Effector memory CD8-positive, alpha-beta T cell (primary cell): Measurements from ENCODE around the gene IL1RAPL1.

ENCODE experiments used
- ATAC-seq: fragments of 150-1000 bp; cut with Tn5 transposase; replicated peaks from 2 replicates; pipeline ENCODE4 v1.10.0; 2021; ENCODE audit warnings: mild to moderate bottlenecking, moderate library complexity
- DNase-seq, 3 experiments: peaks; one replicate each; pipeline ENCODE4 v3.0.0; 2021
- H3K27ac Mint-ChIP-seq, 2 donors: one replicate each; pipeline ENCODE4 v1.8.0; 2022; ENCODE audit warnings: mild to moderate bottlenecking in 2 of 2, mixed read lengths in 2 of 2, moderate library complexity in 2 of 2
- H3K27me3 Mint-ChIP-seq, 2 donors: one replicate each; pipeline ENCODE4 v1.8.0; 2022; ENCODE audit warnings: mixed read lengths in 2 of 2
- H3K36me3 Mint-ChIP-seq: one replicate; pipeline ENCODE4 v1.8.0; 2022; ENCODE audit warnings: mild to moderate bottlenecking, moderate library complexity, mixed read lengths; ENCODE audit not compliant: insufficient read depth
- H3K4me1 Mint-ChIP-seq, 2 donors: one replicate each; pipeline ENCODE4 v1.8.0; 2022; ENCODE audit warnings: low read depth in 2 of 2, mixed read lengths in 2 of 2
- H3K4me3 Mint-ChIP-seq, 2 donors: one replicate each; pipeline ENCODE4 v1.8.0; 2022; ENCODE audit warnings: mild to moderate bottlenecking in 2 of 2, mixed read lengths in 2 of 2, moderate library complexity in 2 of 2
- H3K9me3 Mint-ChIP-seq, 2 donors: one replicate each; pipeline ENCODE4 v1.8.0; 2022; ENCODE audit warnings: mixed read lengths in 2 of 2

The IL1RAPL1 gene

DNA sequence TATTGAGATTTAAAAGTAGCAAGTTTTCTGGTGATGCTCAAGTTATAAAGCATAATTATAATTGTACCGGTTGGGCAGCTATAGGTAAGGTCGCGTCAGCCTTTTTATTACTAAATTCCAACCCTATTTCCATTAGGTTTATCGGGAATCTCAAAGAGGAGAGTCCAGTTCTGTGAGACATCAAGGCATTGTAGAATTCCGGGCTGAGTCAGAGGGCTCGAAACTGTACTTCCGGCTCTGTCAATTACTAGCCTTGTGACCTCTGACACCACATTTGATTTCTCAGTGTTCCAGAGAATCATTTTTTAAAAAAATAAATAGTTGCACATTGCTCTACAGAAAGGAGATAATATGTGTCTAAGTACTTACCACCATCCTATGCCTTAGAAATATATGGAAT lies 4.3 kb downstream of the IL1RAPL1 start:
- DNase-seq (no peak), ATAC-seq (no peak)
- no peaks in the 10 kb centered on the region for H3K4me1 Mint-ChIP-seq
- no peak overlapping the region for H3K4me3 Mint-ChIP-seq
- H3K27ac Mint-ChIP-seq = no peak overlapping the region
- no peaks in the 10 kb centered on the region for H3K36me3 Mint-ChIP-seq
- H3K9me3 Mint-ChIP-seq = peaks cover 0 to 2% of the 10 kb centered on the region in 2 donors
- no peaks in the 10 kb centered on the region for H3K27me3 Mint-ChIP-seq

DNA sequence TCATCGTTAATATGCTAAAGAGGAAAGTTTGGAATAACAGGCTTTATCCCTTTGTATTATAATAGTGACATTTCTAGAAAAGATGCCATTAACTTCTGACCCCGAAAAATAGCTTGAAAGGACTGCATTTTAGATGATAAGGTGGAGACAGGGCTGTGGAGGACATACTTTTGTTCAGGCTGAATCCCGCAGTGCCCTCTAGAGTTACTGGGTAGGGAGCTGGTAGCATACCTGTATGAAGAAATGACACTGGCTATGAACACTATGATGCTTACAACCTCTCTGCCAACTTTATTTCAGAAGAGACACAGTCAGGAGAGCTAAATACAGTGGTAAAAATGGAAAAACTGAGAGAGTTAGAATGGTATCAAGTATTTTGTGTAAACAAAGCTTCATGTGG lies 8.1 kb downstream of the IL1RAPL1 start:
- Mint-ChIP-seq H3K27ac (no peak overlapping the region), H3K4me1 (no peaks in the 10 kb centered on the region), H3K9me3 (peaks cover 0 to 2% of the 10 kb centered on the region in 2 donors), H3K27me3 (no peaks in the 10 kb centered on the region), H3K4me3 (no peak overlapping the region), H3K36me3 (no peaks in the 10 kb centered on the region)
- no peak for DNase-seq
- no peak for ATAC-seq

DNA sequence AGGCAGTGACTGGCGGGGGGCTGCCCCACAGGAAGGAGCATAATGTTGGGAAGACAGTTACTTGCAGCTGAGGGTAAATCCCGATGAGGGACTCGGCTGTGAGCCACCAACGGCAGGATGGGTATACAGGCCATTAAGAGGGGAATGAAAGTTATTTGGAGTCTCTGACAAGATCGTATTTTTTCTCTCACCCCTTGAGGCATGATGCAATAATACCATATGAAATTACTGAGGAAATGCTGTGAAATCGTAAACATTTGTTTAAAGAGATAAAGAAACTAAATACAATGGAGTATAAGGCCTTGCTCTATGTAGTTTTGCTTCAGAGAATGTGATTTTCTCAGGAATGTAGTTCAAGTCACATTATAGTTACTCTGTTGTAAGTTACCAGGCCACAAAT lies 12.7 kb downstream of the IL1RAPL1 start:
- Mint-ChIP-seq H3K4me1 (no peaks in the 10 kb centered on the region), H3K27me3 (no peaks in the 10 kb centered on the region), H3K4me3 (no peak overlapping the region), H3K9me3 (peaks cover 0 to 2% of the 10 kb centered on the region in 2 donors), H3K36me3 (no peaks in the 10 kb centered on the region), H3K27ac (no peak overlapping the region)
- DNase-seq (no peak), ATAC-seq (no peak)

DNA sequence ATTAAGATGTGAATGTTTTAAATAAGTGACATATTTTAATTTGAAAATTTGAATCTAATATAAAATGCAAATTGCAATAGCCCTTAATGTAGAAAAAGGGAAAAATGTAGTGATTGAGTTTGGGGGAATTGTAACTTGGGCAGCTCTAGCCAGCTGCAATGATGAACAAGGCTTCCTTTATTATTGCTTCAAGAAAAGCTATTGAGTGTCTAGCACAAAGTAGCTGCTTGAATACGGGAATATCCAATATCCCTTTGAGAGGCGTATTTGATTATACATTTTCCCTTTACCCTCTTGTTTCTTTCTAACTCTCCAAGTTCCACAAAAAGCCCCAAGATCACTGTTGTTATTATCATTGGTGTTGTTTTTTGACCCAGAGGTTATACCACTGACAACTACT lies 21.8 kb downstream of the IL1RAPL1 start:
- DNase-seq (no peak), ATAC-seq (no peak)
- H3K4me3 Mint-ChIP-seq = no peak overlapping the region
- no peak overlapping the region for H3K27ac Mint-ChIP-seq
- peaks cover 5 to 12% of the 10 kb centered on the region in 2 donors for H3K9me3 Mint-ChIP-seq
- H3K36me3 Mint-ChIP-seq = no peaks in the 10 kb centered on the region
- H3K27me3 Mint-ChIP-seq = no peaks in the 10 kb centered on the region
- no peaks in the 10 kb centered on the region for H3K4me1 Mint-ChIP-seq

DNA sequence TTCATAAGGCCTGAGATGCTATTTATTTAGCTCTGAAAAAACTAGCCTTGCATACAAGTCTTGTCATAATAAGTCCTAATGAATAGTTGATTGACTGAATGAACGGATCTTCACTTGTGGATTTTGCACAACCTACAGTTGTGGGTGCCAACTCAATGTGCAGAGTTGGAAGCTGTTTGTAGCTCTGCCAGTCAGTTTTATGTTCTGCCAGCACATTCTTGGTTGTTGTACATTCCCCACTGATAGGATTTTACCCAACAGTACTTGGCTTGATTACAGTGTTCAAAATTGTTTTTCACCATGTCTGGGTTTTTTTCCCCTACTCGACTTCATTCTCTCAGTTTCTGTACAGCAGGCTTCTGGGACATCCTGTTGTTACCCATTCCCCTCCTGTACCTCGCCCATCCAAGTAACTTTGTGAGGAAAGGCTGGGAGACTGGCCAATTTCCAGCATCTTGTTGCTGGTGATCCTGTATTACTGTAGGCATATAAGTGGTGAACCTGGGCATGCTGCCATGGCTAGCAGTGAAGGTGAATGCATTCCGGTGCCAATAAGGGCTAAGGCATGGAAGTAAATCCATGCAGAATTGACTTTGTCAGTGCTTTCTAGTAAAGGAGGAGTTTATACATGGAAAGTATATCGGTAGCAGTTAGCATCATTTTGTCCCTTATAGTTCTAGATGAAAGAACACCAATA lies 22.8 kb downstream of the IL1RAPL1 start:
- ATAC-seq = no peak
- Mint-ChIP-seq H3K27me3 (no peaks in the 10 kb centered on the region), H3K4me1 (no peaks in the 10 kb centered on the region), H3K27ac (no peak overlapping the region), H3K9me3 (peaks cover 5 to 10% of the 10 kb centered on the region in 2 donors), H3K36me3 (no peaks in the 10 kb centered on the region), H3K4me3 (no peak overlapping the region)
- no peak for DNase-seq

DNA sequence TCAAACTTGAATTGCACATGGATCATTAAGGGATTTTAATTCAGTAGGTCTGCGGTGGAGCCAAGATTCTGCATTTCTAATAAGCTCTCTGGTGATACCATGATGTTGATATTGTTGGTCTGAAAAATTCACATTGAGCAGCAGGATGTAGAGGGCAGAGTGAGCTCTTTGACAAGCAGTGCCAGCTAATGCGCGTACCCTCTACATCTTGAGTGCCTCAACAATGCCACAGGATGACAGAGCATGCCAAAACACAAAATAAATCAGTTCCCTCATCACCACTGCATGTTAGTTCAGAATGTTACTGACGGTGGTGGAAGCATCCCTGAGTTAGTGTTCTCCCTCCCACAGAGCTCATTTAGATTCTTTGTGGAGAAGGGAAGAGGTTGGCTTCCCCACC lies 23.5 kb downstream of the IL1RAPL1 start:
- Mint-ChIP-seq H3K27ac (no peak overlapping the region), H3K4me1 (no peaks in the 10 kb centered on the region), H3K36me3 (no peaks in the 10 kb centered on the region), H3K9me3 (peaks cover under 1 to 3% of the 10 kb centered on the region in 2 donors), H3K27me3 (no peaks in the 10 kb centered on the region), H3K4me3 (no peak overlapping the region)
- DNase-seq (no peak), ATAC-seq (no peak)

GRCh38 chrX:28613558-28613957 lies 26.3 kb downstream of the IL1RAPL1 start:
- Mint-ChIP-seq H3K4me3 (no peak overlapping the region), H3K27ac (no peak overlapping the region), H3K9me3 (no peaks in the 10 kb centered on the region), H3K36me3 (no peaks in the 10 kb centered on the region), H3K4me1 (no peaks in the 10 kb centered on the region), H3K27me3 (no peaks in the 10 kb centered on the region)
- no peak for DNase-seq
- no peak for ATAC-seq

DNA sequence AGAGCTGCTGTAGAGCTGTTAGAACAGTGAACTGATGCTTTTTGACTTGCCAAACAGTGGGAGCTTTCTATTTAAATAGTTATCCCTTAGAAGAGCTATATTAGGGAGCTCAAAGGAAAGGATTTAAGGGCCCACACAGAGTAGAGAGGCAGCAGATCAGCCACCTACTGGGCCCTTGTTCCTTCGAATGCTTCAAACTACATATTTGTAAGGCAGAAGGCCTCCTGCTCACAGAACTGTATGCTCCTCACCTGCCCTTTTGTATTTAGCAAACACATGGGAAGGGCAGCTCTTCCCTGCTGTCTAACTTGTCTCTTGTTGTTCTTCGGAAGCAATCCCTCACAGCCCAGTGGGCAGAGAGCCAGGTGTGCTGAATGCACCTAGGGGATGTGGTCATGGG lies 38.0 kb downstream of the IL1RAPL1 start:
- Mint-ChIP-seq H3K9me3 (peaks cover 0 to 8% of the 10 kb centered on the region in 2 donors), H3K27ac (no peak overlapping the region), H3K27me3 (no peaks in the 10 kb centered on the region), H3K4me3 (no peak overlapping the region), H3K4me1 (no peaks in the 10 kb centered on the region), H3K36me3 (no peaks in the 10 kb centered on the region)
- ATAC-seq = no peak
- DNase-seq = no peak

GRCh38 chrX:28626515-28626914 lies 39.3 kb downstream of the IL1RAPL1 start:
- no peak overlapping the region for H3K27ac Mint-ChIP-seq
- peaks cover 0 to 15% of the 10 kb centered on the region in 2 donors for H3K9me3 Mint-ChIP-seq
- no peaks in the 10 kb centered on the region for H3K36me3 Mint-ChIP-seq
- H3K4me3 Mint-ChIP-seq = no peak overlapping the region
- no peaks in the 10 kb centered on the region for H3K27me3 Mint-ChIP-seq
- H3K4me1 Mint-ChIP-seq = no peaks in the 10 kb centered on the region
- no peak for ATAC-seq
- no peak for DNase-seq

DNA sequence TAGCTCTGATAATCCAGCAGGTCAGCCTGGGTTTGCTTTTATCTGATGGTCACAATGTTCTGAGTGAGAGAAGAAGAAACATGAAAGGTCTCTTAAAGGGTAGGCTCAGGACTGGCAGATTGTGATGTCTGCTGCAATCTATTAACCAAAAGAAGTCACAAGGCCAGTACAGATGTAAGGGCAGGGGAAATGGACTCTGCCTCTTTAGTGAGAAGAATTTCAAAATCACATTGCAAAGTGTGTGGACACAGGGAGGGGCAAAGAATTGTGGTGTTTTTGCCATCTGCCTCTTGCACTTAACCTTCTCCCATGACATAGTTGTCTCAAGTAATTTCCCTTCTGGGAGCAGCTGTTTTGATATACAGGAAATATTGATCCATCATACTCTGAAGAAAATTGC lies 40.9 kb downstream of the IL1RAPL1 start:
- H3K9me3 Mint-ChIP-seq = peaks cover 2 to 15% of the 10 kb centered on the region in 2 donors
- ATAC-seq (no peak), DNase-seq (no peak)
- no peaks in the 10 kb centered on the region for H3K36me3 Mint-ChIP-seq
- H3K27me3 Mint-ChIP-seq = no peaks in the 10 kb centered on the region
- H3K4me3 Mint-ChIP-seq = no peak overlapping the region
- H3K4me1 Mint-ChIP-seq = no peaks in the 10 kb centered on the region
- H3K27ac Mint-ChIP-seq = no peak overlapping the region

DNA sequence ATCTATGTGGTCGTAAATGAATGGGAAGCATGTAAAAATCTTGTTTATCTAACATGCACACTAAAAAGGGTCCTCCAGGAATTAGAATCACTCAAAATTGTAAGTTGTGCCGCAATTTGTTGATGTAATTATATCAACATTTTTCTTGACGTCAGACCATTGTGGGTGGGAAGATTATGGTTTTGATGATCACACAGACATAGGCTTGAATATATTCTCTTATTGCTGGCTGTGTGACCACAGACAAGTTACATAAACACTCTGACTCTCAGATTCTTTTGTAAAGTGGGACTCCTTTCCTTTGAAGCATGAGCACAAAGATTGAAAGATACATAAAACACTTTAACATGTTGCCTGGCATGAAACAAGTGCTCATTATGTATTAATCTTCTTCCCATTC lies 51.5 kb downstream of the IL1RAPL1 start:
- peaks cover 0 to 12% of the 10 kb centered on the region in 2 donors for H3K9me3 Mint-ChIP-seq
- H3K4me3 Mint-ChIP-seq = no peak overlapping the region
- DNase-seq (no peak), ATAC-seq (no peak)
- H3K27ac Mint-ChIP-seq = no peak overlapping the region
- H3K27me3 Mint-ChIP-seq = no peaks in the 10 kb centered on the region
- H3K36me3 Mint-ChIP-seq = no peaks in the 10 kb centered on the region
- peaks cover 0 to 1% of the 10 kb centered on the region in 2 donors for H3K4me1 Mint-ChIP-seq

- H3K4me3 Mint-ChIP-seq = no peak overlapping the region
- ATAC-seq (no peak), DNase-seq (no peak)
- no peaks in the 10 kb centered on the region for H3K36me3 Mint-ChIP-seq
- H3K27me3 Mint-ChIP-seq = no peaks in the 10 kb centered on the region
- peaks cover 0 to 1% of the 10 kb centered on the region in 2 donors for H3K4me1 Mint-ChIP-seq
- H3K27ac Mint-ChIP-seq = no peak overlapping the region
- H3K9me3 Mint-ChIP-seq = peaks cover 0 to 15% of the 10 kb centered on the region in 2 donors
These were observed 52.2 kb downstream of the IL1RAPL1 start for GRCh38 chrX:28639451-28639850.

DNA sequence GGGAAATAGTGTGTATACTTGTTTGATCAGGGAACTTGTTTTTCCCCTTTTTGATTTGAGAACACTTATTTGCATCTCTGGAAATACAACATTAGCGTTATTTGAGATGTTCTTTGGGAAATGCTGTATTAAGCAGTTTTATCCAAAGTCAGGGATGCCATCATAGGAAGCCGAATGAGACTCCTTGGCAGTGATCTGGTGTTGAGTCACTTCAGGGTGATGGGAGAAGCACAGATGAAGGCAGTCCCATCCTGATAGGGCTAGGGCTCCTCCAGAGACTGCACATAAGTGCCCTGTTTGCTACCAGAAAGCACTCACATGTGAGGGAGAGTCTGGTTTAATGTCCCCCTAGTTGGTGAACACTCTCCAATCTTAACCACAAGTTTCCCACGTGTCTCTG lies 62.3 kb downstream of the IL1RAPL1 start:
- no peak overlapping the region for H3K4me3 Mint-ChIP-seq
- DNase-seq = no peak
- H3K9me3 Mint-ChIP-seq = peaks cover 5% of the 10 kb centered on the region in 2 donors
- no peaks in the 10 kb centered on the region for H3K36me3 Mint-ChIP-seq
- H3K27ac Mint-ChIP-seq = no peak overlapping the region
- ATAC-seq = no peak
- no peaks in the 10 kb centered on the region for H3K27me3 Mint-ChIP-seq
- no peaks in the 10 kb centered on the region for H3K4me1 Mint-ChIP-seq

DNA sequence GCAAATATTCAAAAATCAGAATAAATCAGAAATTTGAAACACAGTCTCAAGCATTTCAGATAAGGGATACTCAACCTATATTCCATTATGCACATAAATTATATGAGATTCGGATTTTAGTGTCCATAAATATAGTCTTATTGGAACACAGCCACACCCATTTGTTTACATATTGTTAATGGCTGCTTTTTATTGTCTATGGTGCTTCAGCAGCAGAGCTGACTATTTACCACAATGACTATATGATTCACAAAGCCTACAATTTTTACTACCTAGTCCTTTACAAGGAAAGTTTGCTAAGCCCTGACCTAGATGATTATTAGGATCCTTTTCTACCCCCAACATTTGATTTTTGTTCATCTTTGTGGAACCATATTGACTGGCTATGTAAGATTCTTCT lies 63.9 kb downstream of the IL1RAPL1 start:
- Mint-ChIP-seq H3K36me3 (no peaks in the 10 kb centered on the region), H3K27me3 (no peaks in the 10 kb centered on the region), H3K27ac (no peak overlapping the region), H3K4me3 (no peak overlapping the region), H3K4me1 (no peaks in the 10 kb centered on the region), H3K9me3 (peaks cover 5% of the 10 kb centered on the region in 2 donors)
- ATAC-seq = no peak
- DNase-seq = no peak
